Colon (tissue), 2 donors: ENCODE data around the gene SMIM24.

Experiments
- FAIRE-seq: peaks from 2 replicates; lab custom pipeline; 2012; peaks lifted over from hg19 to GRCh38; lab: Jason Lieb, UNC
- donor health status: control.
- donor health status: control.

SMIM24 gene

DNA sequence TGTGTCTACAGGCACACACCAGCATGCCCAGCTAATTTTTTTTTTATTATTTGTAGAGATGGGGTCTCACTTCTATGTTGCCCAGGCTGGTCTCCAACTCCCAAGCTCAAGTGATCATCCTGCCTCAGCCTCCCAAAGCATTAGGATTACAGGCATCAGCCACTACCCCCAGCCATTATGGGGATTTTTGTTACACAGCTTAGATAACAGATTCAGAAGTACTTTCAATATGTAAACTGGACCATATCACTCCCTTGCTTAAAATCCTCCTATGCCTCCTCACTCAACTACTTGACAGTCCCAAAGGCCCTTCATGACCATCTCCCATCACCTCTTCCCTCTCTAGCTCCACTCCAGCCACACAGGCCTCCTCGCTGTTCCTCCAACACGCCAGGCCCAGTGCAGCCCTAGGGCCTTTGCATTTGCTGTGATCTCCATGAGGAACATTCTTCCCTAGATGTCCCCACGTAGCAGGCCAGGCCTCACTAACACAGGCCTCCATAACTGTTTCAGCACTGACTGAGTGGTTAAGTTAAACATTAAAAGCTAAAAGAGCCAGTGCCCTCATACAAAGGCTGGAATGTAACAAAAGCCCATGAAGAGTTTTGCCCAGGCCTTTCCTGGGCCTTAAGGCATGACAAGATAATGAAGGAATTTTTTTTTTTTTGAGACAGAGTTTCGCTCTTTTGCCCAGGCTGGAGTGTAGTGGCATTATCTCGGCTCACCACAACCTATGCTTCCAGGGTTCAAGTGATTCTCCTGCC, 17.6 kb upstream of the SMIM24 start:
- FAIRE-seq, result no peak

DNA sequence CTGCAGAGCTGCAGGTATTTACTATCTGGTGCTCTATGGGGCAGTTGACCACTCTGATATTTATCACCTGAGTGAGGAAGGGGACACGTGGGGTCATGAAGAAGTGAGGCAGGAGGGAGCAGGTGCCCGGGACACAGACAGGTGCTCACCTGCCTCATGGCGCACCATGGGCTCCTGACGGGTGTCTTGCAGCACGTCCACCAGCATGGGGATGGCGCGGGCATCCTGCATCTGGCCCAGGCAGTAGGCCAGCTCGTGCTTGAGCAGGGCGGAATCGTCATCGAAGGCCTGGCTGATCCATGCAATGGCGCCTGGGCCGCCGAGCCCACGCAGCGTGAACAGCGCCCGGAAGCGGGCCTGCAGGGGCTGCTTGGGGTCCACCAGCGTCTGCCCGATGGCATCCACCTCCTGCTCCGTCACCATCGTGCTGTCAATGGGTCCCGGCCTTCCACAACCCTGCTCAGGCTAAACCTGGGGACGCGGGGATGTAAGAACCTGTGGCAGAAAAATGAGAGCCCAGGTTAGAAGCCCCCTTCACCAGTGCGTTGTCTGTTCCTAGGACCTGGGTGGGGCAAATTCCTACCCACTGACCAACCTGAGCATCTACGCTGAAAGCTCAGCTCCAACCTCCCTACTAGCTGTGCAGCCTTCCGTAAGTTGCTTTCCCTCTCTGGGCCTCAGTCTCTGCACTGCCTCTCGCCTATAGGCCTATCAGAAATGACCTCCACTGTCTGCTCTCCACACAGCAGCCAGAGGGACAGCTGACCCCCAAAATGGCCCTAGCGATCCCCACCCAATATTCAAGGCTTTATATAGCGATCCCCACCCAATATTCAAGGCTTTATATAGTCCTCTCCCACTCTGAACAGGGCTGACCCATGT, 16.3 kb upstream of the SMIM24 start:
- no peak for FAIRE-seq

DNA sequence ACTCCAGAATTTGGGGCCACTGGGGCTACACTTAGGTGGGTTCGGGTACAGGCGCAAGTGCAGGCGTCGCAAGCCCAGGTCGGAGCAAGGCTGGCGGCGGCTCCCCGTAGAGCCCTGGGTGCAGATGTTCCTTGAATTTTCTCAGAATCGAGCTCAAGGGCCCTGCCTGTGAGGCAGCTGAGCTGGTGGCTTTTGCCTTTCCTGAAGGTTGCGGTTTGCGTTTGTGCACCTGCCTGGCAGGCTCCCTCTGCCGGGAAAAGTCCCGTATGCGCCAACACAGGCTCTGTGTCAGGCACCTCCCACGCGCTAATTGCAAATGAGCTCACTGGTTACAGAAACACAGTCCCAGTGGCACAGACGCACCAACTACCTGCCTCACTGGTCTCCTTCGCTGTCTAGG, 14.2 kb upstream of the SMIM24 start:
- FAIRE-seq, result no peak

DNA sequence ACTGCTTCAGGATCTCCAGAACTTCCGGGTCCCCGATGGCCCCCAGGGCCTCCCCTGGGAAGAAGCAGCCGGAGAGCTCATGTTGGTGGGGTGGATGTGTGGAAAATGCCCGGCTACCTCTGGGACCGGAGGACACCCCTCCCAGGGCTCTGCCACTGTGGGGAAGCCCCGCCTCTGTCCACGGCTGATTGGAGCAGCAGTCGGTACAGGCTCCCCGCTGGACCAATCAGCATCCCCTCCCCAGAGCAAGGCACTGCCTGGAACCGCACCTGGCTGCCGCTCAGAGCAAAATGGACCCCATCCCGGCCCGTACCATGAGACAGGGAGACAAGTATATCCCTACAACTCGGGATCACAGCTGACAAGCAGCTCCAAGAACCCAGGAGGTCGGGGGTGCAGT, 13.7 kb upstream of the SMIM24 start:
- no peak for FAIRE-seq

DNA sequence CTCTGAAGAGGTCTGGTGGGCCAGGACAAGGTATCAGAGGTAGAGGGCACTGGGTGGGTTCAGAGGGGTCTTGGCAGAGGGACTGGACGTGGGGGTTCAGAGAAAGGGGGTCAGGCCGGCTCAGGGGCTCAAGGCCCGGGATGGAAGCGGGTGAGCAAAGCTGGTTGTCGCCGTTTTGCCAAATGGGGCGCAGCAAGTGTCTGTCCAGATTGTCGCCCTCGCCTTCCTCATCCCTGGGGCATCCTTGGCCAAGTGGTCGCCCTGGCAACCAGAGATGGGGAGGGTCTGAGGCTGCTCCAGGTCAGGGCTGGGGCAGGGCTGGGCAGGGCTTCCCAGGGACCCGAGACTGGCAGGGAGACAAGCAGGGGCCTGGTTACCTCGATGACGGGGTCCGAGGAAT, 13.3 kb upstream of the SMIM24 start:
- no peak for FAIRE-seq

DNA sequence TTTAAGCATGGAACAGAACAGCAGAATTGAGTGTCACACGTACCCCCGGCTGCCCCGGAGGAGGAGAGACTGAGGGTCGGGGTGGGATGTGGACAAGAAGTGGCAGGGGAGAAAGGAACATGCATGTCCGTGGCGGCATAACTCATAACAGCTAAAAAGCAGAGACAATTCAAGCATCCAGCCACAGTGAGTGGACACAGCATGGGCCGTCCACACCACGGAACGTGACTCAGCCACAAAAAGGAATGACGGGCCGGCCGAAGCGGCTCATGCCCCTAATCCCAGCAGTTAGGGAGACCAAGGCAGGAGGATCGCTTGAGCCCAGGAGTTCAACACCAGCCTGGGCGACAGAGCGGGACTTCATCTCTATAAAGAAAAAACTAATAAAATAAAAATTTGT, 12.6 kb upstream of the SMIM24 start:
- FAIRE-seq, result no peak

DNA sequence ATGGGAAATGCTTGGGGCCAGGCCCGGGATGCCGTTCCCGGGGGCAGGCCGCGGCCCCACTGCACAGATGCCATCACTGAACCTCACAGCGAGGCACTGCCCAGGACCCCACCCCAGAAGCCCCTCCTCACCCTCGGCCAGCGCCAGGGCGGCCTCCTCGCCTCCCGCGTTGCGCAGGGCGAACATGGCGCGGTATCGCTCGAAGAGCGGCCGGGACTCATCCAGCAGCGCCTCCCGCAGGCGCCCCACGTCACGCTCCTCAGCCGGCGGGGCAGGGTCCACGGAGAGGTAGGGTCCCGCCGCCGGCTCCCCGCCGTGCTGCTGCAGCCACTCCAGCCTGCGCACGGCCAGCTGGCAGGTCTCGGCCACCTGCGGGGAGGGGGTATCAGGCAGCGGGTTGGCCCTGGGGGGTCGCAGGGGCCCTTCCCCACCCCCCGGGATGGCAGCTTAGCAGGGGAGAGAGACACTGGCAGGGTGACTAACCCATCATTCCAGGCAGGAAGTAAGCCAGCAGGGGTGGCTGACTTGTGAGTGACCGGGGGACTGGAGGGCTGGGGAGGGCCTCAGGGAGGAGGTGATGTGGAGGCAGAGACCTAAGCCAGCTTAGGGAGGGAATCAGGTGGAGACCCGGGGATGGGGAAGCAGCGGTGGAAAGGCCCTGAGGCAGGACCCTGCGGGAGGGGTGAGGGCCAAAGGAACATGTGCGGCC, 12.0 kb upstream of the SMIM24 start:
- no peak for FAIRE-seq

DNA sequence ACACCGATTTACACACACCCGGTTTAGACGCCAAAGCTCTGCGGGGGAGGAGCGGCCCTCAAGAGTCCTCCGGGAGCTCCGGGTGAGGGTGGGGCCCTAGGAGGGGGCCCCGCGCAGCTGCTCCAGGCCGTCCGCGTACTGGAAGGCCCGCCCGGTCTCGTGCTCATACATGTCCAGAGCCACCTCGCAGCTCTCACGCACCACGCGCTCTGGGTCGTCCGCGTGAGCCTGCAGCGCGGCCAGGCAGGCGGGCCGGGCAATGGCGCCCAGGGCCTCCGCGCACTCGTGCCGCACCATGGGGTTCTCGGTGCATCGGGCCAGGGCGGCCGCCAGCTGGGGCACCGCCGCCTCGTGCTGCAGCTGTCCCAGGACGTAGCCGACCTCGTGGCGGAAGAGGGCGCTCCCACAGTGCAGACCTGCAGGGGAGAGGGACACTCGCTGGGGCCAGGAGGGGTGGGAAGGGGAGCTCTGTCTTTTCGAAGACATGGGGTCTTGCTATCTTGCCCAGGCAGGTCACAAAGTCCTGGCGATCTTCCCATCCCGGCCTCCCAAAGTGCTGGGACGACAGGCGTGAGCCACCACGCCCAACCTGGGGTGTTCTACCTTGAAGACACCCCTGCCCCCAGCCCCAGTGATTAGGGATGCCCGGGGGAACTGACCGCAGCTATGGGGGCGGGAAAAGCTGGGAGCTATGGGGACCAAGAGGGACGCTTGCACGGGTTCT, 11.2 kb upstream of the SMIM24 start:
- FAIRE-seq, result no peak

DNA sequence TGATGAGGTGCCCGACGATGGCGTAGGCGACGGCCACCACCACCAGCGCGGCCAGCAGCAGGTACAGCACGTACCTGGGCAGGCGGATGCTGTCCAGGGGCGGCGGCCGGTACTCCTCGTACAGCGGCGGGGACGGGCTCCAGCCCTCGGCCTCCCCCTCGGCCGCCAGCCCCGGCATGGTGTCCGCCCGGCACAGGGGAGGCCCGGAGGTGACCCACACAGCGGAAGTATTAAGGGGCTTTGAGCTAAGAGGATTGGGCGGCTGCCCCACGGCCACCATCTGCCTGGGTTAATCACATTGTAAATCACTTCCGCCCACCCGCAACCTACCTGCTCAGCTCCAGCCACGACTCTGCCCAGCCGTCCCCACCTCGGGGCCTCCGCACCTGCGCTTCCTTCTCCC, 2.9 kb upstream of the SMIM24 start, which contains the start of gene SMIM44:
Gene SMIM44 (minus strand): TSS at position 216 of the 403 bp plus-strand sequence. CDS start 38 bp downstream, at position 178.
- FAIRE-seq, result no peak

DNA sequence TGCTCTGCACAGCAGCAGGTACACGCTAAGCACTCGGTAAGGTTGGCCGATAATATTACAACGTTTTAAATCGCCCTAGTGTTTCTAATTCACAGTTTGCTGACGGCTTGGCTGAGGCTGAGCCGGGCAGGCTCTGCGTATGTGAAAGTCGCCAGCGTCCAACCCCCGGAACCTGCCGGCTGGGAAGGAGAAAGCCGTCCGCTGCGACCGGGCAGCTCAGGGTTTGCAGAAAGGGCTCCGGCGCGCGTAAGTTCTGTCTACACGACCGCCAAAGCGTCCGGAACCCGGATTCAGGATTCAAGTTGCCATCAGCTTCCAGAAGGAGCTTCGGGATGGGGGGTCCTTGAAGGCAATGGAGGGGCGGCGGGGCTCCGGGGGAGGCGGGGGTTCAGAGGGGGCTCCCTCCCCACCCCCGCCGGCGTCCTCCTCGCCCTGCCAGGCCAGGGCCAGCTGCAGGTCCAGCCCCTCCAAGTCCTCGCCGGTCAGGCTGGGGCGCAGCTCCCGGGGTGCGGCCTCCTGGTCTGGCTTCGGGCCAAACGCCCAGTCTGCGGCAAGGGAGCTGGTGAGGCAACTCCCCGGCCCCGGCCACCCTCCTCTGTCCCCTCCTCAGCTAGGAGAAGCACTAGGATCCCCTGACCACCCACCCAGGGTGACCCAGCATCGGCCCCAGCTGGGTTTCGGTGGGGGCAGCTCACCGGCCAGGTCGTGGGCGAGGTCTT, 2.3 kb upstream of the SMIM24 start:
- FAIRE-seq, result no peak

DNA sequence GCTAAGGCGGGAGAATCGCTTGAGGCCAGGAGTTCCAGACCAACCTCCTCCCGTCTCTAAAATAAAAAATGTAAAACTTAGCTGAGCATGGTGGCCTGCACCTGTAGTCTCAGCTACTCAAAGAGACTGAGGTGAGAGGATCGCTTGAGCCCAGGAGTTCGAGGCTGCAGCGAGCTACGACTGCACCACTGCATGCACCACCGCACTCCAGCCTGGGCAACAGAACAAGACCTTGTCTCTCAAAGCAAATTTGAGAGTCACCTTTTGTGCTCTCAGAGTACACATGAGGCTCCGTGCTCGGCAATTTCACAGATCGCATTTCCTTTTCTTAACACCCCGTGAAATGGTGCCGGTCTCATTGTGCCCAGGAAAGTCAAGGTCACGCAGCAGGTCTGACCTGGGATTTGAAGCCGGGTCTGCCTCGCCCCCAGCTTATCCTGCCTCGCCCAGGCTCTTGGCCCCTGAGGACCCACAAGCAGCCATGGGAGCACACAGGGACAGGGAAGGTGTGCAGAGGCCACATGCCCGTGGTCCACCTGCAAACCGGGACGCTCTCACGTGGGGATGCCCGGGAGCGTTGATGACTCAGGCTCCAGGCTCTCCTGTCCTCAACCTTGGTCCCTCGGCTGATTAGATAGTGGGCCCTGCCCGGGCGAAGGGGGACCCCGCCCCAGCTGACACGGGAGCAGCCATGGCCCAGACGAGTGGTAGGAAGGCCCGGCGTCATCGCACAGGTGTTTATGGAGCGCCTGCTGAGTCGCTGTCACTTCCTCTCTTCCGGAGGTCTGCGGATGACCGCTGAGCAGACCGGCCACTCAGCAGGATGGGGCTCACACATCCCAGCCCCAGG, 1.1 kb upstream of the SMIM24 start:
- no peak for FAIRE-seq

DNA sequence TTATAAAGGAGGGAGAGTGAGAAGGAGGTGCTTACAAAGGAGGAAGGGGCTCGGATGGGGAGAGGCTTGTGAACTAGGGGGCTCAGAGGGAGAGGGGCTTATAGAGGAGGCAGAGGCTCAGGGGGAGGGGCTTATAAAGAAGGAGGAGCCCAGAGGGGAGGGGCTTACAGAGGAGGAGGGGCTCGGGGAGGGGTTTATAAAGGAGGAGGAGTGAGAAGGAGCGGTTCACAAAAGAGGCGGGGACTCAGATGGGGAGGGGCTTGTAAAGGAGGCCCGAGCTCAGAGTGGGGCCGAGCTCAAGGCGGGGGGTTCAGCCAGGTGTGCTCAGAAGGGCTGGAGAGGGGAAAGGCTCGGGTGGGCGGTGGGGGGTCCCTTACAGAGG, 500 bp downstream of the SMIM24 start:
- no peak for FAIRE-seq

DNA sequence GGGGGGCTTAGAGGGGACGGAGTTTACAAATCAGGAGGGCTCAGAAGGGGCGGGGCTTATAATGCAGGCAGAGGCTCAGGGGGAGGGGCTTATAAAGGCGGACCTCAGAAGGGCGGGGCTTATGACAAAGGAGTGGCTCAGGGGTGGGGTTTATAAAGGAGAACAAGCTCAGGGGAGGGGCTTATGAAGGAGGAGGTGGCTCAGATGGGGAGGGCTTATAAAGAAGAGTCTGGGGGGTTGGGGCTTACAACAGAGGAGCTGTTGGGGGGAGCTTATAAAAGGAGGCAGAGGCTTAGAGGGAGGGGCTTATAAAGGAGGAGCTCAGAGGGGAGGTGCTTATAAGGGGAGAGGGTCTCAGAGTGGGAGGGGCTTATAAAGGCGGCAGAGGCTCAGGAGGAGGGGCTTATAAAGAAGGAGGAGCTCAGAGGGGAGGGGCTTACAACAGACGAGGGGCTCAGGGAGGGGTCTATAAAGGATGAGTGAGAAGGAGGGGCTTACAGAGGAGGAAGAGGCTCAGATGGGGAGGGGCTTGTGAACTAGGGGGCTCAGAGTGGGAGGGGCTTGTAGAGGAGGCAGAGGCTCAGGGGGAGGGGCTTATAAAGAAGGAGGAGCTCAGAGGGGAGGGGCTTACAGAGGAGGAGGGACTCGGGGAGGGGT, 1.0 kb downstream of the SMIM24 start:
- no peak for FAIRE-seq

DNA sequence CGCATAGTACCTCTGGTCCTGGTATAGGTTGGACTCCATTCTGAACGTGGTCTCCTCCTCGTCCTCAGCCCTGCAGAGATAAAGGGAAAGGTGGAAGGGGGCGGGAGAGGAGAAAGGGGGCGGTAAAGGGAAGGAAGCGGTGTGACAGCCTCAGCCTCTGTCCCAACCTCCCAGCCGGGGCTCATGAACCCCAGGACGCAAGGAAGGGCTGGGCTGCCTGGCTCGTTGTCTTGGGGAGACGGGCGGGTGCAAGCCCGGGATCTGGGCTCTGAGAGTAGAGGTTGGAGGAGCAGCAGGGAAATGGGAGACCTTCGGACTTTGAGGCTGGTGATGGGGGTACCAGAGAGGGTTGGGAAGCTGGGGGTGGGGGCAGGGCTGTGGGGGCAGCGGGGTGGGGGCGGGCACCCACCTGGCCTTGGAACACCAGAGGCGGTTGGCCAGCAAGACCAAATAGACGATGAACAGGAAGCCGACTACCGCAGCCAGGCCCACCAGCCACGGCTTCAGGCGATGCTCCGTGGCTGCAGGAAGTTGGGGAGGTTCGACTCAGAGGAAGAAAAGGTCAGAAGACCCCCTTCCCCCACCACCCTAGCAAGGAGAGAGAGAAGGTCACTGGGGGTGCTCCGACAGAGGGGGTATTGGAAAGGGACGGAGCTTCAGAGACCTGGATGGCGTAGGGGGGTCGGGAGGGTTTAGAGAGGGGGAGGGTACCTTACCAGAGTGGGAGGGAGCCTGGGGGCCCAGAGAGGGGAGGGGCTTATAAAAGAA, 1.7 kb downstream of the SMIM24 start:
- no peak for FAIRE-seq

DNA sequence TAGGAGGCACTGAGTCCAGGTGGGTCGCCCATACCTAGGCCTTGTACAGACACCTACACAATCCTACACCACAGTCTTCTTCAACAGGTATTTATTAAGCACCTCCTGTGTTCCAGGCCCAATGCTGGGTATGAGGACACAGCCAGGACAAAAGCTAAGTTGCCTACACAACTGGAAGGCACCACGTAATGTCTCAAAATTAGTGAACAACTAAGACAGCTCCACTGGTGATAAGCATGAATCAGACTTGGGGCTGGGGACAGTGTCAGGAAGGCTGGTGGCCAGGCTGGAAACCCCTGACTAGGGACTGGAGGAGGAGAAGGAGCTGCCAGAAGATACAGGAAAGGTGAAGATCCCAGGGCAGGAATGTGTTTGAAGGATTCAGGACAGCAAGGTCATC, 2.4 kb downstream of the SMIM24 start:
- FAIRE-seq, result no peak

DNA sequence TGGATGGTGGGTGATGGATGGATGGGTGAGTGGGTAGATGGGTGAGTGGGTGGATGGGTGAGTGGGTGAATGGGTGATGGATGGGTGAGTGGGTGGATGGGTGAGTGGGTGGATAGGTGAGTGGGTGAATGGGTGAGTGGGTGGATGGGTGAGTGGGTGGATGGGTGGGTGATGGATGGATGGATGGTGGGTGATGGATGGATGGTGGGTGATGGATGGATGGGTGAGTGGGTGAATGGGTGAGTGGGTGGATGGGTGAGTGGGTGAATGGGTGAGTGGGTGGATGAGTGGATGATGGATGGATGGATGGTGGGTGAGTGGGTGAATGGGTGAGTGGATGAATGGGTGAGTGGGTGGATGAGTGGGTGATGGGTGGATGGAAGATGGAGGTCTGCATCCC, 2.8 kb downstream of the SMIM24 start:
- FAIRE-seq, result no peak

DNA sequence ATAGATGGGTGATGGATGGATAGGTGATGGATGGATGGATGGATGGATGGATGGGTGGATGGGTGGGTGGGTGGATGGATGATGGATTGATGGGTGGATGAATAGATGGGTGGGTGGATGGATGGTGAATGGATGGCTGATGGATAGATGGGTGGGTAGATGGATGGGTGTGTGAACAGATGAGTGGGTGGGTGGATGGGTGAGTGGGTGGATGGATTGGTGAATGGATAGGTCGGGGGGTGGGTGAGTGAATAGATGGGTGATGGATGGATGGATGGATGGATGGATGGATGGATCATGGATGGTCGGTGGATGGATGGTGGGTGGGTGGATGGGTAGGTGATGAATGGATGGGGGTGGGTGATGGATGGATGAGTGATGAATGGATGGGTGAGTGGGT, 3.5 kb downstream of the SMIM24 start:
- FAIRE-seq, result no peak

DNA sequence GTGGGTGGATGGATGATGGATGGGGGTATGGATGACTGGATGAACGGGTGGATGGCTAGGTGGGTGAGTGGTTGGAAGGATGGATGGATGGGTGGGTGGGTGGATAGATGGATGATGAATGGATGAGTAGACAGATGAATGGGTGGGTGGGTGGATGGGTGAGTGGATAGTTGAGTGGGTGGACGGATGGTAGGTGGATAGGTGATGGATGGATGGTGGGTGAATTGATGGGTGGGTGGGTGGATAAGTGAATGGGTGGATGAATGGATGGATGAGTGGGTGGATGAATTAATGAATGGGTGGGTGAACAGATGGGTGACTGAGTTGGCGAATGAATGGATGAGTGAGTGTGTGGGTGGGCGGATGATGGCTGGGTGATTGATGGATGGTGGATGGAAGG, 4.9 kb downstream of the SMIM24 start:
- FAIRE-seq, result no peak

DNA sequence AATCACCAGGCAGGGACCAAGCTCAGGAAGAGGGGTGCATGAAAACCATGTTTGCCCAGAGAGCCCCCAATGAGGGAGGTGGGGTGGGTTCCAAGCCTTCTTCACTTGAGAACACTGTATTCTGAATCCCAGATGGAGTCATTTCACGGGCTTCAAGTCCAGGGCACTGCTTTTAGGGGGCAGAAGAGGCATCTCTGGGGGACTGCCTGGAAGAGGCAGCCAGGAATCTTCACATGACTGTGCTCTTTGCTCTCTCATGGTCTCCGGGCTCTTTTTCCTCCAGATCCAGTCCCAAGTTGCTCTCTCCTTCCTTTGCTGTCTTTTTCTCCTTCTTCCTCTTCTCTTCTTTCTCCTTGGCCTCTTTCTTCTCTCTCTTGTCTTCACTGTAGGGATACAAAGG, 5.7 kb downstream of the SMIM24 start:
- no peak for FAIRE-seq
